Measurements from ENCODE around the gene FAM131B.

GRCh38 chr7:143345428-143345900, 17.0 kb downstream of the FAM131B start:
- peak in 5 of 6 experiments; percentile 41 to 71 (median 46) for TF ChIP-seq CTCF (IDR thresholded peaks at IDR 0.05)
- no peak for TF ChIP-seq POLR2A (IDR thresholded peaks at IDR 0.05)

Data from thyroid gland (tissue), 4 donors.